Epithelial cell of proximal tubule (primary cell): ENCODE measurements around the gene FNTB. TPM values are rescaled to one million over a fixed set of nuclear protein-coding genes. Genes with fewer than 3 reads are reported as not detected.
"Not testable (repeated sequence)": the region's sequence is repeated elsewhere in the genome, so short reads cannot be mapped to it uniquely, and the experiment has no call there.

Experiments
- DNase-seq: peaks from one replicate; pipeline ENCODE4 v3.0.0-alpha.2; 2011; ENCODE audit warnings: low read depth
- H3K4me3 ChIP-seq: 2 replicates; pipeline ENCODE4 v1.5.1; 2011; ENCODE audit warnings: low read depth, mild to moderate bottlenecking, low read length
- CTCF ChIP-seq: conservative IDR thresholded peaks from 2 replicates; pipeline ENCODE4 v1.5.1; 2012; ENCODE audit warnings: low read depth, mild to moderate bottlenecking, low read length
- total RNA-seq: library from RNA; depleted of rRNA; stranded (reverse); fragments of >200 nt; gene quantifications from 2 replicates; pipeline ENCODE4 v1.2.3, GENCODE V29; 2015

The FNTB gene
- total RNA-seq, 1 donor from 2014 or later: 16.6 TPM

DNA sequence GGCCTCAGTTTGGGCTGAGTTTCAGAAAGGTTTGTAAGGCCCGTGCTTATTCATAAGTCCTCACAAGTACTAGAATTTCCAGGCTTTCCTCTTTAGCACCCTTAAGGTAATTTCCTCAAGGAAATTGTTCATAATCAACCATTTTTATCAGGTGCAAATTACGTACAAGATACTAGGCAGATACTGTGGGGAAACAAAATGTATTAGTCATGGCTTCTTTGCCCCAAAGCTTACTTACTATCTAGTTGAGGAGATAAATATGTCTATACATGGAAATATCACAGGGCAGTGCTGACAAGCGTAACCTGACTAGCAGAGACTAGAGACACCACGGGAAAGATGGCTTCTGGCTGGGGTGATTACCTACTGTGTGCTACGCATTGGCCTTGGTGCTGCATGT, 93.1 kb downstream of the FNTB start:
- no peak for DNase-seq
- H3K4me3 ChIP-seq: no peak overlapping the region
- no peak for TF ChIP-seq CTCF

DNA sequence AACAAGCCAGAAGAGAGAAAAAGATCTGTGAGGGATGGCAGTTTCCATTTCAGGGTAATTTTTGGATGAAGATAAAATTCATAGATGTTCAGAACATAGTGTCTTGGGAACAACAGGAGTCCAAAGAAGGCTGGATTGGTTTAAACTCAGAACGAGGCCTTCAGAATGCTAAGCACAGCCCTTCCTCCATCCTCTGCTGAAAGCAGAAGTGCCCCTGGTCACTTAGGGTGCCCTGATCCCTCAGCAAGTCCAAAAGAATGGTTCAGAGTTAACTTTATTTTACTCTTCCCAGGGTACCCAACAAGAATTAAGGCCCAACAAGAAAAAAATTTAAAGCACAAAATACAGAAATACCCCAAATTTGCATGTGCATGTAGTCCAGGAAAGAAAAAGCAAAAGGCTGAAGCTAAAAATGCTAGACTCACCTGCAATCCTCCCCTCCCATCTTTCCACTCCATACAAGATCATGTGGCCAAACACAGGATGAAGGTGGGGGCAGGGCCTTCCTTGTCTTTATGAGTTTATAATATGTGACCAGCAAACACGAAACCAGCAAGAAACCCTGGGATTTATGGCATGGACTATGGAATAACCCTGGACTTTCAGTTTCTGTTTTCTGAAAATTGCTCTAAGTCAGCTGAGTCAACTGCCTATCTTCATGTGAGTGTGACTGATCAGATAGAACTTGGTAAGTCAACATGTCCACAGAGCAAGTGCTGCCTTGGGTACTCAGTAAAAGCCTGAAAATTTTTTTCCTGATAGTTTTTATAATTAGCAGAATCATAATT, 94.5 kb downstream of the FNTB start:
- peak overlapping the region; percentile 9 for H3K4me3 ChIP-seq
- TF ChIP-seq CTCF: no peak
- peak; percentile 32 for DNase-seq

GRCh38 chr14:65082930-65083329, 96.2 kb downstream of the FNTB start:
- TF ChIP-seq CTCF: no peak
- DNase-seq: no peak
- no peak overlapping the region for H3K4me3 ChIP-seq

GRCh38 chr14:65084554-65085505, 98.1 kb downstream of the FNTB start:
- no peak overlapping the region for H3K4me3 ChIP-seq
- no peak for DNase-seq
- TF ChIP-seq CTCF: no peak

DNA sequence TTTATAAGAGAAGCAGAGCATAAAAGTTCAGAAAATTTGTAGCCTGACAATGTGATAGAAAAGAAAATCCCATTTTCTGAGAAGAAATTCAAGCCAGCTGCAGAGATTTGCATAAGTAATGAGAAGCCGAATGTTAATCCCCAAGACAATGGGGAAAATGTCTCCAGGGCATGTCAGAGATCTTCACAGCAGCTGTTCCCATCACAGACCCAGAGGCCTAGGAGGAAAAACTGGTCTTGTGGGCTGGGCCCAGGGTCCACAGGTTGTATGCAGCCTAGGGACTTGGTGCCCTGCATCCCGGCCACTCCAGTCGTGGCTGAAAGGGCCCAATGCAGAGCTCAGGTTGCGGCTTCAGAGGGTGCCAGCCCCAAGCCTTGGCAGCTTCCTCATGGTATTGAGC, 100.0 kb downstream of the FNTB start:
- not testable (repeated sequence) for H3K4me3 ChIP-seq, DNase-seq

GRCh38 chr14:65087835-65088234, 101.1 kb downstream of the FNTB start:
- DNase-seq, H3K4me3 ChIP-seq: not testable (repeated sequence)

DNA sequence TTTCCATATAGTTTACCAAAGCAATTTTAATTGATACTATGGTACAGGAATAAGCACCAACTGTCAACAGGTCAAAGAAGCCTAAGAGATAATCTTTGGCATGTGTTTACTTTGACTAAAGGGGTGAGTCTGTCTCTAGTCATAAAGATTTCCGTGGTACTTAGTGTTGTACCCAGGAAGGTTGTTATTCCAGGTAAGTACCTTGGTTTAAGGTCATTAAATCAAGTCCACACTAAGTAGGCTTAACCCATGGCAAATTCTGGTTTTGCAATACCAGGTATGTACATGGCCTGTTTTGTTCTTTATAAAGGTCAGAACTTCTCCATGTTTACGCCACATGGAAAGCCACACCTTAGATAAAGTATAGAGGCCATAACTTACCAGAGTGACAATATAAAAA, 105.7 kb downstream of the FNTB start:
- TF ChIP-seq CTCF: no peak

More for the DNA sequence above, 105.7 kb downstream of the FNTB start:
- DNase-seq: no peak
- no peak overlapping the region for H3K4me3 ChIP-seq
